Mucosa of descending colon (tissue), 3 donors: ENCODE measurements around the gene NUB1. TPM values are rescaled to one million over a fixed set of nuclear protein-coding genes. Genes with fewer than 3 reads are reported as not detected.

Experiments
- ATAC-seq: fragments of 200-7000 bp; cut with Tn5 transposase; one replicate; pipeline ENCODE4 v1.9.1; 2020; ENCODE audit warnings: mild to moderate bottlenecking, moderate library complexity
- DNase-seq, 3 donors: peaks; one replicate each; pipeline ENCODE4 v3.0.0-alpha.2; 2020
- H3K36me3 ChIP-seq: fragments of 200-600 bp; one replicate; pipeline ENCODE4 v1.8.0; 2021; ENCODE audit warnings: low read depth, mild to moderate bottlenecking
- H3K4me1 ChIP-seq: fragments of 200-600 bp; one replicate; pipeline ENCODE4 v1.8.0; 2021; ENCODE audit warnings: low read depth, mild to moderate bottlenecking
- H3K4me3 ChIP-seq: fragments of 200-600 bp; one replicate; pipeline ENCODE4 v1.8.0; 2021; ENCODE audit warnings: mild to moderate bottlenecking
- H3K9me3 ChIP-seq: fragments of 200-600 bp; one replicate; pipeline ENCODE4 v1.8.0; 2021; ENCODE audit warnings: mild to moderate bottlenecking
- intact Hi-C, 2 donors: fragments of 100-400 bp; cut with DNase I in 1 of 2; cut with micrococcal nuclease in 1 of 2; formaldehyde crosslinking; loops; one replicate each; pipeline versions ENCODE4 v1.11.0 to v1.11.1; 2022; cut with DNase I, micrococcal nuclease
- total RNA-seq, 3 donors: library from RNA; stranded (reverse); fragmentation: NEBNext Ultra II Directional in 2 of 3; extraction: Animal tissue kit (Norgen Biotek cat#: 25700) in 2 of 3; gene quantifications; one replicate each; pipeline versions ENCODE4 v1.2.1 to v1.2.4, GENCODE V29; 2021 to 2023
- TF ChIP-seq, protein P1 (sequence below): fragments of 200-600 bp; IDR thresholded peaks from one replicate; pipeline ENCODE4 v1.8.0; 2022; ENCODE audit warnings: antibody characterized with exemption, mild to moderate bottlenecking
- donor health status: DM: no; HTN: no; CAD: no; lungs with moderate emphysema.
- donor health status: DM: no; HTN: no; CAD: no.
- donor health status: DM: no; HTN: yes; CAD: no.

NUB1 gene
- total RNA-seq, 3 donors from 2014 or later, result 66.2 to 77.5 (median 76.9) TPM

DNA sequence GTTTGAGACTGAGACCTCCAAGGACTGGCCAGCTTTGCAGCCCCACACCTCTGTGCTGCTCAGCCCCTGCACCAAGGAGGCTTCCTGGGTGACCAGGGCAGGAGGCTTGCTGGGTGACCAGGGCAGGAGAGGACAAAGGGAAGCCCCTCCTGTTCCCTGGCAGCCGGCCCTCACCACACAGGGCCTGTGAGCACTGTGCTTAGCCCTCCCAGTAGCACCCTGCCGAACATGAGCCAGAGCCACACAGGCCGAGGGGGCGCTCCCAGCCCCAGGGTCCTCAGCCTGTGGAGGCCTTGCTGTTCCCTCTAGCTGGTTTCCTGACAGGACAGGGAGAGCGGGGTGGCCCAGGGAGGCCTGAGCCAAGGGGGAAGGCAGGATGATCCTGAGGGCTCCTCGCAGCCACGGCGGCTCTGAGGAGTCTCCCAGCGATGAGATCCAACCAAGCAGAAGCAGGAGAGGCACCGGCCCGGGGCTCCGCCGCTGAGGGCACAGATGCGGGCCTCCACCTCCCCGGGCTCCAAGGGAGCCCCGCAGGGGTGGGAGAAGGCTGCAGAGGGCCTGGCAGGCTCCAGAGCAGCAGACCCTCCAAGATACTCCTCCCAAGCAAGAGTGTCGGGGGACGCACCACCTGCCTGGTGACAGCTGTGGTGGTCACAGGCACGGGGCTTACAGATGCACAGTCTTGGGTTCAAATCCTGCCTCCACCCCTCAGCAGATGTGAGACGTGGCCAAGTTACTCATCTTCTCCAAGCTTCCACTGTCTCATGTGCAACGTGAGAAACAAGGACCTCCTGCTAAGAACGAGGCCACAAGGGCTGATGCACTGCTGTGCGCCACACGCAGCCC, 45.8 kb downstream of the NUB1 start:
- Histone ChIP-seq H3K36me3 (no peaks in the 10 kb centered on the region), H3K4me1 (no peaks in the 10 kb centered on the region), H3K9me3 (no peaks in the 10 kb centered on the region), H3K4me3 (no peak overlapping the region)
- DNase-seq (peak in 1 of 3 donors; percentile 17), ATAC-seq (no peak)
- TF ChIP-seq, protein P1, sequence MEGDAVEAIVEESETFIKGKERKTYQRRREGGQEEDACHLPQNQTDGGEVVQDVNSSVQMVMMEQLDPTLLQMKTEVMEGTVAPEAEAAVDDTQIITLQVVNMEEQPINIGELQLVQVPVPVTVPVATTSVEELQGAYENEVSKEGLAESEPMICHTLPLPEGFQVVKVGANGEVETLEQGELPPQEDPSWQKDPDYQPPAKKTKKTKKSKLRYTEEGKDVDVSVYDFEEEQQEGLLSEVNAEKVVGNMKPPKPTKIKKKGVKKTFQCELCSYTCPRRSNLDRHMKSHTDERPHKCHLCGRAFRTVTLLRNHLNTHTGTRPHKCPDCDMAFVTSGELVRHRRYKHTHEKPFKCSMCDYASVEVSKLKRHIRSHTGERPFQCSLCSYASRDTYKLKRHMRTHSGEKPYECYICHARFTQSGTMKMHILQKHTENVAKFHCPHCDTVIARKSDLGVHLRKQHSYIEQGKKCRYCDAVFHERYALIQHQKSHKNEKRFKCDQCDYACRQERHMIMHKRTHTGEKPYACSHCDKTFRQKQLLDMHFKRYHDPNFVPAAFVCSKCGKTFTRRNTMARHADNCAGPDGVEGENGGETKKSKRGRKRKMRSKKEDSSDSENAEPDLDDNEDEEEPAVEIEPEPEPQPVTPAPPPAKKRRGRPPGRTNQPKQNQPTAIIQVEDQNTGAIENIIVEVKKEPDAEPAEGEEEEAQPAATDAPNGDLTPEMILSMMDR, result no peak
- intact Hi-C loops, result no loop called here

DNA sequence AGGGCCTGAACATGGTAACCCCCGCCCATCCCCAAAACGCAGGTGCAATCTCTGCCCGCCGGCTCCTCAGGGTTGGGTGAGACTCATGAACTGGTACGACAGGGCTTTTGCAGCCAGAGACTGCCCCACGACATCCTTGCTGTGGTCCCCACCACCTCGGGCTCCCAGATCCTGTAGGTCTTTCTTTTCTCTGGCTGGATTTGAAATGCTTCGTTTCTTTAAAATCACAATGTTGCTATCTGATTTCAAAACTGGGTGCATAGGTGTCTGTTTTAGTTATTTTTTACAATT, 46.3 kb downstream of the NUB1 start:
- intact Hi-C loops, result no loop called here
- DNase-seq (no peak), ATAC-seq (no peak)
- Histone ChIP-seq H3K36me3 (no peaks in the 10 kb centered on the region), H3K4me1 (no peaks in the 10 kb centered on the region), H3K9me3 (no peaks in the 10 kb centered on the region), H3K4me3 (no peak overlapping the region)
- TF ChIP-seq, protein P1, result no peak

DNA sequence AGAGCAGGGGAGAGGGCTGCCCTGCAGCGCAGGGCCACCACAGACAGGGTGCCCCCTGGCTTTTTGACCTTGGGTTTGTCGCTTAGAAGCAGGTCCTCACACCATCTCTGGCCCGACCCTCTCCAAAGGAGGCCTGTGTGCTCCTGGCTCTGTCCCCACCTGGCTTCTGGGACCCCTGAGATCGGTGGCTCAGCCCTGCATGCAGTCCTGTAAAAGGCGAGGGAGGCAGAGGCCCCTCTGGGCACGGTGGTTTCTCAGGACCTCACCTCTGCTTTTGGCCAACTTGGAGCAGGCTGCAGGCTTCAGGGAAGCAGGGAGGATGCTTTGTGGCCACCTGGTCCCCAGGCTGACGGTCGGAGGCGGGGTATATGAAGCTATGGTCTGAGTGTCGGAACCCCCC, 46.8 kb downstream of the NUB1 start:
- H3K4me3 ChIP-seq, result no peak overlapping the region
- TF ChIP-seq, protein P1, result no peak
- no peaks in the 10 kb centered on the region for H3K36me3 ChIP-seq
- no peak for ATAC-seq
- H3K4me1 ChIP-seq, result no peaks in the 10 kb centered on the region
- no peaks in the 10 kb centered on the region for H3K9me3 ChIP-seq
- intact Hi-C loops, result no loop called here
- no peak for DNase-seq

DNA sequence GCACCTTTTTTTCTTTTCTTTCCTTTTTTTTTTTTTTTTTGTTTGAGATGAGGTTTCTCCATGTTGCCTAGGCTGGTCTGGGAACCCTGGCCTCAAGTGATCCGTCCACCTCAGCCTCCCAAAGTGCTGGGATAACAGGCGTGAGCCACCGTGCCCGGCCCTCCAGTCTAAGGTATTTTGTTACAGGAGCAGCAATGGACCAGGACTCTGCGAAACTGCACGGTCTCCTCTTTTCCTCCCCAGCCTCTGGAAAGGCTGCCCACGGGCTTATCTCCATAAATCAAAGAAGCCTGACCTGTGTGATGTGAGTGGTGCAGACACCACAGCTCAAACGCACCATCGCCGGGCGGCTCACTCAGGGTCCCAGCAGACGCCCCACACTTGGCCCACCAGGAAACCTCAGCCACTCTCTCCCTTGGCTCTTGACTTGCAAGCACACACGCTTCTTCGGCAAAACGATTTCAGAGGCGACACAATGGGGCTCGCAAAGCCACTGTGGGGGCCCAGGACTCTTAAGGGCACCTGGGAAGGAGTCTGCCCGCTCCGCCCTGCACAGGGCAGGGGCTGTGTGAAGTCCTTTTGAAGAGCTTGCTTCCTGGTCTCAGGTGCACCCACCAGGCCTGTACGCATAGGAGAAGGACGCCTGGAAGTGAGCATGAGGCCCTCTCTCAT, 47.6 kb downstream of the NUB1 start:
- no peak for ATAC-seq
- intact Hi-C loops, result no loop called here

DNA sequence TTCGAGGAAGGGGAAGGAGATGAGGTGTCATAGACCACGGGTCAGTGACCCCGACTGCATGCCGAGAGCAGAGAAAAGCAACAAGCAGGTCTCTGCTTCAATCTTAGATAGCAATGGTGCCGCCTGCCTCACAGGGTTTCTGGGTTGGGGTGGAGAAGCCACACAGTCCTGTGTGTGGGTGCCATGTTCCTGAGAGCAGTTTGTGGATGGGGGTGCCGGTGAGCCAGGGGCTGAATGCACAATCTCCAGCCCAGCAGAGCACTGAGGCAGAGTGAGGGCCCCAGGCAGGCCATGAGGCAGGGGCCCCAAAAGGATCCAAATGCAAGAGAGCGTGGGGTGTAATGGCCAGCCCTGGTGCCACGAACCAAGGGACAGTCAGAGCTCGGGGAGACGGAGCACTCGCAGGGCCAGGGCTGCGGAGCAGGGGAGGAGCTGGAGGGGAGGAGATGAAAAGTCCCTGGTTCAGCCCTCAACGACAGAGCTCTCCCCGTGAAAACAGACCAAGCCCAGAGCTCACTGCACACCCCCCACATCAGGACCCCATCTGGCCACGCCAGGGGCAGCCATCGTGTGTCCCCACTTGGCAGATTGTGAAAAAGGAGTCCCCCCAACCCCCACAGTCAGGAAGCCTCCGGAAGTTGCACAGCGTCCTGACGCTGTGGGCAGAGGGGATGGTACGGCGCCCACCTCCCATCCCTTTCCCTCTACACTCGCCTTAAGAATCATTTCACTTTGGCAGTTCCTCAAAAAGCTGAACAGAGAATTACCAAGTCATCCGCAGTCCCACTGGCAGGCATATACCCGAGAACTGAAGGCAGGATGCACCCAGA, 48.4 kb downstream of the NUB1 start:
- no peak overlapping the region for H3K4me3 ChIP-seq
- no peaks in the 10 kb centered on the region for H3K36me3 ChIP-seq
- intact Hi-C loops, result no loop called here
- DNase-seq (no peak), ATAC-seq (no peak)
- no peaks in the 10 kb centered on the region for H3K9me3 ChIP-seq
- TF ChIP-seq, protein P1, result no peak
- H3K4me1 ChIP-seq, result no peaks in the 10 kb centered on the region

More for the DNA sequence above, 47.6 kb downstream of the NUB1 start:
- no peaks in the 10 kb centered on the region for H3K9me3 ChIP-seq
- no peak overlapping the region for H3K4me3 ChIP-seq
- TF ChIP-seq, protein P1, result no peak
- DNase-seq, result peak in 1 of 3 donors; percentile 5
- H3K36me3 ChIP-seq, result no peaks in the 10 kb centered on the region
- H3K4me1 ChIP-seq, result no peaks in the 10 kb centered on the region
